Activated B cell treated with CpG ODN at 0.5 μM for 24 hours (primary cell): Measurements from ENCODE around the gene VASP. TPM values are rescaled to one million over a fixed set of nuclear protein-coding genes. Genes with fewer than 3 reads are reported as not detected.
A peak's percentile ranks its signal among the peaks of the same experiment; 100 is the strongest.

ENCODE experiments used
- ATAC-seq: fragments of 200-7000 bp; cut with Tn5 transposase; one replicate; pipeline ENCODE4 v1.10.0; 2021; ENCODE audit warnings: low read depth, mild to moderate bottlenecking, moderate library complexity
- CTCF ChIA-PET: fragments of 350-600 bp; sonication (Branson Sonifier 250); formaldehyde crosslinking; loops from one replicate; lab custom pipeline; 2021; ENCODE audit warnings: antibody characterized with exemption; lab: Charles Lee
- POLR2A ChIA-PET: fragments of 350-600 bp; sonication (Branson Sonifier 250); formaldehyde crosslinking; loops from one replicate; lab custom pipeline; 2021; ENCODE audit warnings: antibody characterized with exemption; lab: Charles Lee
- DNase-seq: peaks from one replicate; pipeline ENCODE4 v3.0.0; 2022
- H3K27ac Mint-ChIP-seq: one replicate; pipeline ENCODE4 v1.8.0; 2020; ENCODE audit warnings: mixed read lengths
- H3K27me3 Mint-ChIP-seq: one replicate; pipeline ENCODE4 v1.8.0; 2021; ENCODE audit warnings: mixed read lengths
- H3K36me3 Mint-ChIP-seq: one replicate; pipeline ENCODE4 v1.8.0; 2021; ENCODE audit warnings: low read depth, mixed read lengths
- H3K4me1 Mint-ChIP-seq: one replicate; pipeline ENCODE4 v1.8.0; 2021; ENCODE audit warnings: mixed read lengths
- H3K4me3 Mint-ChIP-seq: one replicate; pipeline ENCODE4 v1.8.0; 2020; ENCODE audit warnings: mild to moderate bottlenecking, mixed read lengths
- H3K9me3 Mint-ChIP-seq: one replicate; pipeline ENCODE4 v1.8.0; 2020; ENCODE audit warnings: mixed read lengths
- intact Hi-C: fragments of 100-400 bp; cut with micrococcal nuclease; formaldehyde crosslinking; loops from one replicate; pipeline ENCODE4 v1.15.1; 2024
- total RNA-seq: library from RNA; stranded (reverse); gene quantifications from 2 replicates; pipeline ENCODE4 v1.2.3, GENCODE V29; 2022
- TF ChIP-seq, protein P1 (sequence below): fragments of 200-600 bp; IDR thresholded peaks from one replicate; pipeline ENCODE4 v1.8.0; 2022; ENCODE audit warnings: antibody characterized with exemption, mild to moderate bottlenecking

Gene VASP
- total RNA-seq, 1 donor from 2014 or later: 300 TPM

DNA sequence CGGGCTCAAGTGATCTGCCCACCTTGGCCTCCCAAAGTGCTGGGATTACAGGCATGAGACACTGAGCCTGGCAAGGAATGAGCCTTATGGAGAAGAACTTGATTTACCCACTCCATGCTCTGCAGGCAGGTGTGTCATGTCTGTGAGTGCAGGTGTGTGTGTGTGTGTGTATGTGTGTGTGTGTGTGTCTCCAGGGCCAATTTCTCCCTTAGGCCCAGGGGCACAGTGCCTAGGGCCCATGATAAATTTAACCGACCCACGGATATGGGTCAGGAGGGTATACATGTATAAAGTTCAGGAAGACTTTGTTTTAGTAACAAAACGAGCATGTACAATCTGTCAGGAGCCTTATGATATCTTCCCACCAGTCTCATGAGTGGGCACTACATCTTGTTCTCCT lies 44.0 kb upstream of the VASP start:
- intact Hi-C loops: no loop called here
- CTCF ChIA-PET: interaction anchor here (1.8 to 2.6 kb wide), 2 partner anchors 17 to 24 kb away, joined by 7 to 14 read pairs; no protein-coding TSS in a partner anchor
- Mint-ChIP-seq H3K36me3 (no peaks in the 10 kb centered on the region), H3K4me1 (peaks cover 24% of the 10 kb centered on the region), H3K27ac (no peak overlapping the region), H3K27me3 (peaks cover 2% of the 10 kb centered on the region), H3K9me3 (no peaks in the 10 kb centered on the region), H3K4me3 (no peak overlapping the region)
- DNase-seq: no peak
- POLR2A ChIA-PET: interaction anchor here (0.5 kb wide), 1 partner anchor 1845 kb away, joined by 6 read pairs; no protein-coding TSS in a partner anchor
- ATAC-seq: no peak
- TF ChIP-seq, protein P1, sequence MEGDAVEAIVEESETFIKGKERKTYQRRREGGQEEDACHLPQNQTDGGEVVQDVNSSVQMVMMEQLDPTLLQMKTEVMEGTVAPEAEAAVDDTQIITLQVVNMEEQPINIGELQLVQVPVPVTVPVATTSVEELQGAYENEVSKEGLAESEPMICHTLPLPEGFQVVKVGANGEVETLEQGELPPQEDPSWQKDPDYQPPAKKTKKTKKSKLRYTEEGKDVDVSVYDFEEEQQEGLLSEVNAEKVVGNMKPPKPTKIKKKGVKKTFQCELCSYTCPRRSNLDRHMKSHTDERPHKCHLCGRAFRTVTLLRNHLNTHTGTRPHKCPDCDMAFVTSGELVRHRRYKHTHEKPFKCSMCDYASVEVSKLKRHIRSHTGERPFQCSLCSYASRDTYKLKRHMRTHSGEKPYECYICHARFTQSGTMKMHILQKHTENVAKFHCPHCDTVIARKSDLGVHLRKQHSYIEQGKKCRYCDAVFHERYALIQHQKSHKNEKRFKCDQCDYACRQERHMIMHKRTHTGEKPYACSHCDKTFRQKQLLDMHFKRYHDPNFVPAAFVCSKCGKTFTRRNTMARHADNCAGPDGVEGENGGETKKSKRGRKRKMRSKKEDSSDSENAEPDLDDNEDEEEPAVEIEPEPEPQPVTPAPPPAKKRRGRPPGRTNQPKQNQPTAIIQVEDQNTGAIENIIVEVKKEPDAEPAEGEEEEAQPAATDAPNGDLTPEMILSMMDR: no peak

DNA sequence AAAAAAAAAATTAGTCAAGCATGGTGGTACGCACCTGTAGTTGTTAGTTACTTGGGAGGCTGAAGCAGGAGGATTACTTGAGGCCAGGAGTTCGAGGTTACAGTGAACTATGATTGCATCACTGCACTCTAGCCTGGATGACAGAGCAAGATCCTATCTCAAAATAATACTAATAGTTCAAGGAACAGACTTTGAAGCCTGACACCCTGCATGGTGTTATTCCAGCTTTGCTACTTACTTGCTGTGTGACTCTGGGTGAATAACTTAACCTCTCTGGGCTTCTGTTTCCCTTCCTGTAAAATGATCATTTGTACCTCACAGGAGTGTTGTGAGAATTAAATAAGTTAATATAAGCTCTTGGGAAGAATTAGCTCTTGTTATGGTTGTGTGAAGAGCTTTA lies 43.0 kb upstream of the VASP start:
- Mint-ChIP-seq H3K27ac (no peak overlapping the region), H3K9me3 (no peaks in the 10 kb centered on the region), H3K36me3 (no peaks in the 10 kb centered on the region), H3K4me1 (peaks cover 29% of the 10 kb centered on the region), H3K4me3 (no peak overlapping the region), H3K27me3 (peaks cover 2% of the 10 kb centered on the region)
- ATAC-seq (no peak), DNase-seq (no peak)
- TF ChIP-seq, protein P1: no peak
- CTCF ChIA-PET: interaction anchor here (0.6 kb wide), 1 partner anchor 130 kb away, joined by 3 read pairs; no protein-coding TSS in a partner anchor
- intact Hi-C loops: no loop called here
- POLR2A ChIA-PET: no interaction called here

DNA sequence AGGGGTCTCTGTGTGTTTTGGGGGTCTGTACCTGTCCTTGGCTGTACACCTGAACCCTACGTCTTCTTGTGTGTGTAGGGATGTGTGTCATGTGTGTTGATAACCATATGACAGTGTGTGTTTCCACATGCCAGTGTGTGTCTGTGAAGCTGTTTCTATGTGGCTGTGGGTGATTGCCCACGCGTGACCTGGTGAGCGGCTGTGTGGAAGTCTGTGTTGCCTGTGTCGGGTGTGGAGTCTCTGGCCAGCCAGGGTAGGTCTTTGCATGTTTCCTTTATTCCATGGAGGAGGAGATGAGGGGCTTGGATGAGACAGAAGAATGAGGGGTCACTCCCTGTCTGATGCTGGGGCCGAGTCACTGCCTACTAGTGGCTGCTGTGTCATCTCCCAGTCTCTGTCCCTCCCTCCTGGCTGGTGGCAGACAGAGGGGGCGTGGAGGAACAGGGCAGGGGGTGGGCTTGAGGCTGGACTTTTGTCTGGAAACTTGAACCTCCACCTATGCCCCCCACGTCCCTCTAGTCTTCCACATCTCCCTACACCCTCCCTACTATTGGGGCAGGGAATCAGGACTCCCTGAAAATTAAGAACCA lies 42.3 kb upstream of the VASP start:
- H3K36me3 Mint-ChIP-seq: no peaks in the 10 kb centered on the region
- peaks cover 2% of the 10 kb centered on the region for H3K27me3 Mint-ChIP-seq
- ATAC-seq (no peak), DNase-seq (no peak)
- TF ChIP-seq, protein P1: no peak
- H3K4me1 Mint-ChIP-seq: peaks cover 35% of the 10 kb centered on the region
- H3K27ac Mint-ChIP-seq: peak overlapping the region; percentile 4
- intact Hi-C loops: no loop called here
- no peak overlapping the region for H3K4me3 Mint-ChIP-seq
- ChIA-PET CTCF (no interaction called here), POLR2A (no interaction called here)
- H3K9me3 Mint-ChIP-seq: no peaks in the 10 kb centered on the region

DNA sequence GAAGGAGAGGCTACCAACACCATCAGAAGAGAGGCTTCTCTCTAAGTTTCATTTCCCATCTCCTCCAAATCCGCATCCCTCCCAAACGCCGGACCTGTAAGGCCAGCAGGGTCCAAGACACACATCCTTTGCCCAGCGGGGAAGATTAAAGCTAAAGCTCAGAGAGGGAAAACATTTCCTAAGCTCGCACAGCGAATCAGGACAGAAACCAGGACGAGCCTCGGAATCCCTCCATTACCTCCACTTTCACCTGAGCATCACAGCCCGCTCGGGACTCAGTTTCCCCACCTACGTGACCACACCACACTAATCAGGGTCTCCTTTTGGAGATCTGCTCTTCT lies 40.2 kb upstream of the VASP start:
- TF ChIP-seq, protein P1: no peak
- ChIA-PET CTCF (interaction anchor here (1.9 to 4.6 kb wide), 3 partner anchors 11 to 64 kb away, joined by 6 to 50 read pairs (median 49); no protein-coding TSS in a partner anchor), POLR2A (interaction anchor here (0.6 to 4.9 kb wide), 16 partner anchors 9 to 719 kb away, joined by 3 to 66 read pairs (median 5); partner anchors contain the start of genes OPA3, QPCTL and SYMPK)
- peaks cover 14% of the 10 kb centered on the region for H3K36me3 Mint-ChIP-seq
- no peak for ATAC-seq
- H3K4me1 Mint-ChIP-seq: peaks cover 47% of the 10 kb centered on the region
- H3K9me3 Mint-ChIP-seq: no peaks in the 10 kb centered on the region
- H3K27ac Mint-ChIP-seq: peak overlapping the region; percentile 98
- no peak for DNase-seq
- intact Hi-C loops: loop anchor here (1.0 kb wide), 3 partner anchors 11 to 28 kb away; no protein-coding TSS in a partner anchor
- peaks cover 6% of the 10 kb centered on the region for H3K27me3 Mint-ChIP-seq
- peak overlapping the region; percentile 92 for H3K4me3 Mint-ChIP-seq

DNA sequence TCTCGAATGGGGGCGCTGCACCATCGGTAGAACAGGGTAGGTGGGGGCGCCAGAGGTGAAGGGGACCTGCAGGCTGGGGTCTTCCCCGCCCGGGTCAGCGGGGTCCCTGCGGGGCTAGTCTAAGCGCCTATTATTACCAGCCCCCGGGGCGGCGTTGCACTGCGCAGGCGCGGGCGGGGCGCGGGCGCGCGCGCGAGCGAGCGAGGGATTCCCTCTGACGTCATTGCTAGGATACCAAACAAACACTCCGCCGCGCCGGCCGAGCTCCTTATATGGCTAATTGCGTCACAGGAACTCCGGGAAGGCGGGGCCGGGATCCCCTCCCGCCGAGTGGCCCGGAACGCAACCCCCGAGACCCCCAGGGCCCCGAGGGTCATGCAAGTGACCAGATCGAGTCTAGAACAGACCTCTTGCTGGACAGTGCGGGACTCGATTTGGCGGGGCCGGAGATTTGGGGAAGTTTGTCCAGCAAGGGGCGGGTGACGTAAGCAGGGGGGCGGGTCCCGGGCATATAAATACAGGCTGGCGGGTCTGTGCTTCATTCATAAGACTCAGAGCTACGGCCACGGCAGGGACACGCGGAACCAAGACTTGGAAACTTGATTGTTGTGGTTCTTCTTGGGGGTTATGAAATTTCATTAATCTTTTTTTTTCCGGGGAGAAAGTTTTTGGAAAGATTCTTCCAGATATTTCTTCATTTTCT lies 39.7 kb upstream of the VASP start, which contains the start of gene FOSB:
FOSB (plus strand) TSS at position 541 of the 703 bp plus-strand sequence. CDS start 591 bp downstream, outside the sequence.
- ChIA-PET CTCF (interaction anchor here (1.4 to 4.6 kb wide), 4 partner anchors 11 to 64 kb away, joined by 3 to 50 read pairs (median 28); no protein-coding TSS in a partner anchor), POLR2A (interaction anchor here (0.5 to 4.9 kb wide), 17 partner anchors 11 to 420 kb away, joined by 3 to 66 read pairs (median 9); partner anchors contain the start of genes OPA3, QPCTL and SYMPK)
- H3K27ac Mint-ChIP-seq: peak within 1 kb of the TSS; percentile 98
- peaks cover 6% of the 10 kb centered on the region for H3K27me3 Mint-ChIP-seq
- TF ChIP-seq, protein P1: no peak
- ATAC-seq (peak; percentile 25), DNase-seq (peak; percentile 94)
- H3K4me3 Mint-ChIP-seq: peak within 1 kb of the TSS; percentile 92
- H3K36me3 Mint-ChIP-seq: peaks cover 17% of the 10 kb centered on the region
- intact Hi-C loops: loop anchor here (1.0 kb wide), 3 partner anchors 11 to 28 kb away; no protein-coding TSS in a partner anchor
- H3K9me3 Mint-ChIP-seq: no peaks in the 10 kb centered on the region
- H3K4me1 Mint-ChIP-seq: peaks cover 53% of the 10 kb centered on the region
